Nephron (organoid): ENCODE data around the gene SEC24D.
A peak's percentile ranks its signal among the peaks of the same experiment; 100 is the strongest.

Experiments
- H3K27ac Mint-ChIP-seq, 3 experiments: 2 replicates each; pipeline ENCODE4 v1.8.0; 2020; ENCODE audit warnings: mixed read lengths in 3 of 3, mild to moderate bottlenecking in 2 of 3, moderate library complexity in 1 of 3
- H3K27me3 Mint-ChIP-seq: 2 replicates; pipeline ENCODE4 v1.8.0; 2021; ENCODE audit warnings: low read depth, mild to moderate bottlenecking, moderate library complexity, mixed read lengths
- H3K36me3 Mint-ChIP-seq: 2 replicates; pipeline ENCODE4 v1.8.0; 2020; ENCODE audit warnings: low read depth, mixed read lengths
- H3K4me1 Mint-ChIP-seq: 2 replicates; pipeline ENCODE4 v1.8.0; 2020; ENCODE audit warnings: mixed read lengths
- H3K4me3 Mint-ChIP-seq, 3 experiments: 2 replicates each; pipeline ENCODE4 v1.8.0; 2020; ENCODE audit warnings: mild to moderate bottlenecking in 3 of 3, mixed read lengths in 3 of 3, moderate library complexity in 2 of 3
- H3K9me3 Mint-ChIP-seq: 2 replicates; pipeline ENCODE4 v1.8.0; 2020; ENCODE audit warnings: mixed read lengths
- CTCF ChIP-seq, 3 experiments: fragments of 200-600 bp; sonication (generic); IDR thresholded peaks; one replicate each; pipeline ENCODE4 v1.5.0; 2021; ENCODE audit warnings: antibody characterized with exemption in 3 of 3; ENCODE audit not compliant: unreplicated experiment in 3 of 3

The SEC24D gene

GRCh38 chr4:118814058-118814457, 21.9 kb downstream of the SEC24D start:
- Mint-ChIP-seq H3K9me3 (no peaks in the 10 kb centered on the region), H3K27me3 (no peaks in the 10 kb centered on the region), H3K27ac (no peak overlapping the region), H3K36me3 (peaks cover 68% of the 10 kb centered on the region), H3K4me3 (no peak overlapping the region), H3K4me1 (peaks cover 17% of the 10 kb centered on the region)
- TF ChIP-seq CTCF (IDR thresholded peaks at IDR 0.05; ENCODE audit: unreplicated experiment in 3 of 3) = no peak

DNA sequence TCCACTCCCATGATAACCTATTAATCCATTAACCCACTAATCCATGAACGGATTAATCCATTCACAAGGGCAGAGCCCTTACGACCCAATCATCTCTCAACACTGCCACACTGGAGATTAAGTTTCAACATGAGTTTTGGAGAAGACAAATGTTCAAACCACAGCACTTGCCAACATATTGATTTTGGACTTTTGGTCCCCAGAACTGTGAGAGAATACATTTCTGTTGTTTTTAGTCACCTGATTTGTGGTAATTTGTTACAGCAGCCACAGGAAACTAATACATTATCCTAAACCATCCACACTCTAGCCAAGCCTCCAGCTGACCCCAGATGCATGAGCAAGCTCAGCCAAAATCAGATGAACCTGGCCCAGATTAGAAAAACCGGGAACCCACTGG, 22.4 kb downstream of the SEC24D start:
- no peak overlapping the region for H3K4me3 Mint-ChIP-seq
- H3K36me3 Mint-ChIP-seq = peaks cover 73% of the 10 kb centered on the region
- H3K27me3 Mint-ChIP-seq = no peaks in the 10 kb centered on the region
- H3K27ac Mint-ChIP-seq = no peak overlapping the region
- no peaks in the 10 kb centered on the region for H3K9me3 Mint-ChIP-seq
- H3K4me1 Mint-ChIP-seq = peaks cover 17% of the 10 kb centered on the region
- no peak for TF ChIP-seq CTCF (IDR thresholded peaks at IDR 0.05; ENCODE audit: unreplicated experiment in 3 of 3)

GRCh38 chr4:118811832-118812231, 24.1 kb downstream of the SEC24D start:
- Mint-ChIP-seq H3K36me3 (peaks cover 78% of the 10 kb centered on the region), H3K4me3 (no peak overlapping the region)

GRCh38 chr4:118810991-118811764, 24.7 kb downstream of the SEC24D start:
- peaks cover 14% of the 10 kb centered on the region for H3K4me1 Mint-ChIP-seq
- H3K36me3 Mint-ChIP-seq = peaks cover 74% of the 10 kb centered on the region
- no peaks in the 10 kb centered on the region for H3K27me3 Mint-ChIP-seq
- peak overlapping the region in 1 of 3 experiments; percentile 5 for H3K27ac Mint-ChIP-seq
- H3K9me3 Mint-ChIP-seq = no peaks in the 10 kb centered on the region
- no peak overlapping the region for H3K4me3 Mint-ChIP-seq
- TF ChIP-seq CTCF (IDR thresholded peaks at IDR 0.05; ENCODE audit: unreplicated experiment in 3 of 3) = no peak

More at GRCh38 chr4:118811832-118812231, 24.1 kb downstream of the SEC24D start:
- H3K9me3 Mint-ChIP-seq = no peaks in the 10 kb centered on the region
- H3K27me3 Mint-ChIP-seq = no peaks in the 10 kb centered on the region
- no peak overlapping the region for H3K27ac Mint-ChIP-seq
- peaks cover 17% of the 10 kb centered on the region for H3K4me1 Mint-ChIP-seq
- no peak for TF ChIP-seq CTCF (IDR thresholded peaks at IDR 0.05; ENCODE audit: unreplicated experiment in 3 of 3)

DNA sequence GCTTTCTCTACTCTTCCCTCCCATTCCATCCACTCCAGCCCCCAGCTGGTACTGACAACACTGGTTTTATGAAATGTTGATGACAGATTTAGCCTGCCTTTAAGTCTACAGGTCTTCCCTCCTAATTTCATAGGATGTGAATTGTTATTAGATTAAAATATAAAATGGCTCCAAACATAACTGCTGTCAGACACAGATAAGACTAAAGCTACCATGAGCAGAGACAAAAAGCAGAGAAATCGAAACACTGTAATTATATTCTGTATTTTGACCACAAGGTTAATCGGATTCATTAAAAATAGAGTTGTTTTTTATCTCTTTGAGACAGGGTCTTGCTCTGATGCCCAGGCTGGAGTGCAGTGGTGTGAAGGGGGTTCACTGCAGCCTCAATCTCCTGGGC, 28.3 kb downstream of the SEC24D start:
- H3K9me3 Mint-ChIP-seq = no peaks in the 10 kb centered on the region
- H3K27me3 Mint-ChIP-seq = no peaks in the 10 kb centered on the region
- no peak overlapping the region for H3K4me3 Mint-ChIP-seq
- peaks cover 9% of the 10 kb centered on the region for H3K4me1 Mint-ChIP-seq
- peaks cover 57% of the 10 kb centered on the region for H3K36me3 Mint-ChIP-seq
- no peak for TF ChIP-seq CTCF (IDR thresholded peaks at IDR 0.05; ENCODE audit: unreplicated experiment in 3 of 3)
- H3K27ac Mint-ChIP-seq = no peak overlapping the region

- Mint-ChIP-seq H3K4me3 (no peak overlapping the region), H3K27ac (no peak overlapping the region), H3K36me3 (peaks cover 45% of the 10 kb centered on the region), H3K4me1 (no peaks in the 10 kb centered on the region), H3K9me3 (no peaks in the 10 kb centered on the region), H3K27me3 (no peaks in the 10 kb centered on the region)
- no peak for TF ChIP-seq CTCF (IDR thresholded peaks at IDR 0.05; ENCODE audit: unreplicated experiment in 3 of 3)
Observed at GRCh38 chr4:118803253-118803652, 32.7 kb downstream of the SEC24D start.
